SK-N-MC (cell line): ENCODE measurements around the gene SEL1L3.

ENCODE experiments used
- EZH2 ChIP-seq: fragments of 200-600 bp; sonication (generic); IDR thresholded peaks from one replicate; pipeline ENCODE4 v1.6.1; 2017; ENCODE audit warnings: antibody characterized with exemption
- FOXP2 ChIP-seq: optimal IDR thresholded peaks from 2 replicates; pipeline ENCODE3; 2011; ENCODE audit warnings: mild to moderate bottlenecking, moderate library complexity; ENCODE audit not compliant: insufficient read depth; ENCODE audit errors: extremely low read length, control extremely low read depth
- POLR2AphosphoS5 ChIP-seq: IDR thresholded peaks from 2 replicates; pipeline ENCODE4 v1.6.1; 2012; ENCODE audit warnings: mild to moderate bottlenecking, low read depth, low read length, borderline replicate concordance

DNA sequence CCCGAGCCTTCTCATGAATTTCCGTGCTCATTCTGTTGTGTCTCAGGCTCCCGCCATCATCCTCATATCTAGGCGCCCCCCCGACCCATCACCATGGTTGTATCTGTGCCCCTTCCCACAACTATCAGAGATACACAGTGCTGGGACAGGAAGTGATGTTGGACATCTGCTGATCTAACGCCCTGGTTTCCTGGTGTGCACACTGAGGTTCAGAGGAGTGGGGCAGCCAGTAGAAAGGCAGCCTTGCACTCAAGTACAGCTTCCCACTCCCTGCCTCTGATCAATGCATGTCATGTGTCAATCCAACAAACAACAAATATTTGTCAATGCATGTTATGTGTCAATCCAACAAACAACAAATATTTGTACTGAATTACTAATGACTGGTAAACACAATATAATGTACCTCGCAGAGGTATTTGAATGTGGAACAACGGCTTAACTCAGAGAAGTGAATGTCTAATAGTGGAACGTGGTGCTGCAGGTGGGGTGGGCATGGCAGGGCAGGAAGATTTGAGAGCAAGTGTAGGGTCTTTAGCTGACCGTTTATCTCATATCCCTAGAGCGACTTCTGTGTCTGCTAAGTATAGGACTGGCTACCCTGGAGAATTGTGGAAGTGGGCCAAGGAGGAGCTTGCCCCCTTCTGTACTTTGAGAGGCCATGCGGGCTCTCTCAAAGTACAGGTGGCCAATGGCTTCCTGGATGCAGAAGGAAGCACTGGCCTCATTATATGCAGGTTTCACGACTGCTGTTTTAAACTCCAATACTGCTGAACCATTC, 10.3 kb upstream of the SEL1L3 start:
- TF ChIP-seq POLR2AphosphoS5: no peak
- no peak for TF ChIP-seq EZH2
- TF ChIP-seq FOXP2: no peak
